Liver (tissue), 9 donors: ENCODE measurements around the gene SCP2. TPM values are rescaled to one million over a fixed set of nuclear protein-coding genes. Genes with fewer than 3 reads are reported as not detected.

Experiments
- DNase-seq: peaks from one replicate; pipeline ENCODE4 v3.0.0-alpha.2; 2017; ENCODE audit warnings: low spot score
- H3K27ac ChIP-seq, 2 donors: one replicate each; pipeline ENCODE4 v1.7.0; 2013; ENCODE audit warnings: inconsistent platforms in 2 of 2, low read length in 2 of 2, control low read depth in 1 of 2, low read depth in 1 of 2, mild to moderate bottlenecking in 1 of 2
- H3K27me3 ChIP-seq, 4 donors: one replicate each; pipeline versions ENCODE4 v1.6.1 to v1.7.0; 2013; ENCODE audit warnings: low read length in 3 of 4, inconsistent platforms in 1 of 4, mild to moderate bottlenecking in 1 of 4, moderate library complexity in 1 of 4; ENCODE audit not compliant: control insufficient read depth in 4 of 4, insufficient read depth in 4 of 4
- H3K36me3 ChIP-seq, 4 donors: one replicate each; pipeline versions ENCODE4 v1.6.1 to v1.7.0; 2013; ENCODE audit warnings: low read length in 3 of 4, mild to moderate bottlenecking in 3 of 4, low read depth in 1 of 4, moderate library complexity in 1 of 4; ENCODE audit not compliant: control insufficient read depth in 4 of 4, insufficient read depth in 3 of 4
- H3K4me1 ChIP-seq, 4 donors: one replicate each; pipeline versions ENCODE4 v1.6.1 to v1.7.0; 2013; ENCODE audit warnings: low read length in 3 of 4, mild to moderate bottlenecking in 3 of 4, moderate library complexity in 1 of 4; ENCODE audit not compliant: control insufficient read depth in 4 of 4, insufficient read depth in 4 of 4
- H3K4me3 ChIP-seq, 3 donors: one replicate each; pipeline versions ENCODE4 v1.6.1 to v1.7.0; 2013; ENCODE audit warnings: low read length in 3 of 3, control low read depth in 1 of 3, low read depth in 1 of 3, mild to moderate bottlenecking in 1 of 3
- H3K9ac ChIP-seq, 2 donors: one replicate each; pipeline ENCODE4 v1.7.0; 2013; ENCODE audit warnings: low read length in 2 of 2, mild to moderate bottlenecking in 2 of 2, moderate library complexity in 2 of 2, control low read depth in 1 of 2, low read depth in 1 of 2
- H3K9me3 ChIP-seq, 4 donors: one replicate each; pipeline versions ENCODE4 v1.6.1 to v1.7.0; 2013; ENCODE audit warnings: low read length in 3 of 4; ENCODE audit not compliant: control insufficient read depth in 4 of 4
- EGR1 ChIP-seq, 2 donors: IDR thresholded peaks; 2 replicates each; pipeline ENCODE4 v1.6.1; 2016 to 2018; ENCODE audit warnings: antibody characterized with exemption in 2 of 2, low read depth in 2 of 2
- FOXA1 ChIP-seq: IDR thresholded peaks from 2 replicates; pipeline ENCODE4 v1.6.1; 2016; ENCODE audit warnings: antibody characterized with exemption
- FOXA2 ChIP-seq: IDR thresholded peaks from 2 replicates; pipeline ENCODE4 v1.6.1; 2016; ENCODE audit warnings: antibody characterized with exemption
- GABPA ChIP-seq, 2 donors: IDR thresholded peaks in 1 of 2; conservative IDR thresholded peaks in 1 of 2; 2 replicates each; pipeline ENCODE4 v1.6.1; 2016; ENCODE audit warnings: antibody characterized with exemption in 2 of 2, mild to moderate bottlenecking in 1 of 2, moderate library complexity in 1 of 2
- HNF4A ChIP-seq, 2 donors: conservative IDR thresholded peaks; 2 replicates each; pipeline ENCODE4 v1.6.1; 2016; ENCODE audit warnings: antibody characterized with exemption in 2 of 2, mild to moderate bottlenecking in 2 of 2
- HNF4G ChIP-seq: IDR thresholded peaks from 2 replicates; pipeline ENCODE4 v1.6.1; 2016; ENCODE audit warnings: antibody characterized with exemption
- JUND ChIP-seq, 2 donors: IDR thresholded peaks; 2 replicates each; pipeline ENCODE4 v1.6.1; 2016; ENCODE audit warnings: antibody characterized with exemption in 2 of 2
- MAX ChIP-seq: IDR thresholded peaks from 2 replicates; pipeline ENCODE4 v1.6.1; 2016; ENCODE audit warnings: antibody characterized with exemption
- NR2F2 ChIP-seq: IDR thresholded peaks from 2 replicates; pipeline ENCODE4 v1.6.1; 2016; ENCODE audit warnings: antibody characterized with exemption
- RAD21 ChIP-seq, 2 donors: IDR thresholded peaks; 2 replicates each; pipeline ENCODE4 v1.6.1; 2016; ENCODE audit warnings: antibody characterized with exemption in 2 of 2, mild to moderate bottlenecking in 2 of 2
- REST ChIP-seq: IDR thresholded peaks from 2 replicates; pipeline ENCODE4 v1.6.1; 2016; ENCODE audit warnings: antibody characterized with exemption, mild to moderate bottlenecking
- SP1 ChIP-seq: IDR thresholded peaks from 2 replicates; pipeline ENCODE4 v1.6.1; 2018; ENCODE audit warnings: antibody characterized with exemption, mild to moderate bottlenecking
- TAF1 ChIP-seq: conservative IDR thresholded peaks from 2 replicates; pipeline ENCODE4 v1.6.1; 2016; ENCODE audit warnings: antibody characterized with exemption, mild to moderate bottlenecking
- YY1 ChIP-seq: IDR thresholded peaks from 2 replicates; pipeline ENCODE4 v1.6.1; 2016; ENCODE audit warnings: antibody characterized with exemption, mild to moderate bottlenecking
- WGBS: extraction: QIAGEN DNeasy Blood & Tissue Kit; methylation state at CpG from one replicate; pipeline ENCODE4 v1.1.7; 2013; 5-methylcytosine and 5-hydroxymethylcytosine counted together
- polyA plus RNA-seq, 2 donors: library from polyadenylated mRNA; stranded (reverse) in 1 of 2; unstranded in 1 of 2; fragments of 200-250 nt in 1 of 2; fragments of >200 nt in 1 of 2; fragmentation: Nextera tagmentation in 1 of 2; extraction: Ambion mirVana in 1 of 2; gene quantifications; one replicate each; pipeline versions ENCODE4 v1.2.1 to v1.2.3, GENCODE V29; 2013 to 2015
- total RNA-seq, 2 donors: library from RNA; depleted of rRNA; stranded (reverse); fragments of >200 nt; gene quantifications; one replicate each; pipeline ENCODE4 v1.2.3, GENCODE V29; 2014
- TF ChIP-seq, protein P1 (sequence below): IDR thresholded peaks from 2 replicates; pipeline ENCODE4 v1.6.1; 2016; ENCODE audit warnings: antibody characterized with exemption
- donor health status: healthy.
- donor health status: healthy.
- donor health status: healthy.
- donor health status: healthy.
- donor health status: healthy.

The SCP2 gene
- total and polyA plus RNA-seq, 4 donors: 122 to 811 (median 529) TPM

GRCh38 chr1:52917156-52917555 lies 9.9 kb upstream of the SCP2 start:
- Histone ChIP-seq H3K27ac (peak overlapping the region; percentile 73 to 75), H3K9me3 (no peaks in the 10 kb centered on the region), H3K36me3 (no peaks in the 10 kb centered on the region), H3K4me3 (no peak overlapping the region), H3K9ac (no peak overlapping the region), H3K4me1 (peaks cover 21 to 72% (median 61%) of the 10 kb centered on the region in 4 donors), H3K27me3 (no peaks in the 10 kb centered on the region)
- TF ChIP-seq FOXA2 (no peak), FOXA1 (no peak), HNF4A (conservative IDR thresholded peaks at IDR 0.05) (no peak), EGR1 (IDR thresholded peaks at IDR 0.05; ENCODE audit: low read depth in 2 of 2) (no peak), MAX (no peak), SP1 (no peak), JUND (IDR thresholded peaks at IDR 0.05) (no peak), TAF1 (no peak), GABPA (IDR thresholded peaks at IDR 0.05 in 1 of 2, conservative IDR thresholded peaks at IDR 0.05 in 1 of 2) (no peak), REST (no peak), RAD21 (IDR thresholded peaks at IDR 0.05) (no peak), YY1 (no peak), HNF4G (no peak)
- TF ChIP-seq, protein P1, sequence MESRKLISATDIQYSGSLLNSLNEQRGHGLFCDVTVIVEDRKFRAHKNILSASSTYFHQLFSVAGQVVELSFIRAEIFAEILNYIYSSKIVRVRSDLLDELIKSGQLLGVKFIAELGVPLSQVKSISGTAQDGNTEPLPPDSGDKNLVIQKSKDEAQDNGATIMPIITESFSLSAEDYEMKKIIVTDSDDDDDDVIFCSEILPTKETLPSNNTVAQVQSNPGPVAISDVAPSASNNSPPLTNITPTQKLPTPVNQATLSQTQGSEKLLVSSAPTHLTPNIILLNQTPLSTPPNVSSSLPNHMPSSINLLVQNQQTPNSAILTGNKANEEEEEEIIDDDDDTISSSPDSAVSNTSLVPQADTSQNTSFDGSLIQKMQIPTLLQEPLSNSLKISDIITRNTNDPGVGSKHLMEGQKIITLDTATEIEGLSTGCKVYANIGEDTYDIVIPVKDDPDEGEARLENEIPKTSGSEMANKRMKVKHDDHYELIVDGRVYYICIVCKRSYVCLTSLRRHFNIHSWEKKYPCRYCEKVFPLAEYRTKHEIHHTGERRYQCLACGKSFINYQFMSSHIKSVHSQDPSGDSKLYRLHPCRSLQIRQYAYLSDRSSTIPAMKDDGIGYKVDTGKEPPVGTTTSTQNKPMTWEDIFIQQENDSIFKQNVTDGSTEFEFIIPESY: no peak
- WGBS: 87% methylated on average over 7 of the region's 7 CpGs
- no peak for DNase-seq

- Histone ChIP-seq H3K27ac (peak overlapping the region; percentile 73 to 75), H3K36me3 (no peaks in the 10 kb centered on the region), H3K27me3 (no peaks in the 10 kb centered on the region), H3K9ac (no peak overlapping the region), H3K9me3 (no peaks in the 10 kb centered on the region), H3K4me3 (no peak overlapping the region), H3K4me1 (peaks cover 21 to 72% (median 60%) of the 10 kb centered on the region in 4 donors)
- DNase-seq: no peak
- WGBS: 98% methylated on average over 1 of the region's 1 CpG
- TF ChIP-seq HNF4G: no peak
- TF ChIP-seq NR2F2: no peak
These were observed 9.5 kb upstream of the SCP2 start for GRCh38 chr1:52917581-52917980.

- Histone ChIP-seq H3K9ac (no peak overlapping the region), H3K36me3 (no peaks in the 10 kb centered on the region), H3K4me1 (peaks cover 21 to 70% (median 57%) of the 10 kb centered on the region in 4 donors), H3K27me3 (no peaks in the 10 kb centered on the region), H3K4me3 (no peak overlapping the region), H3K9me3 (no peaks in the 10 kb centered on the region), H3K27ac (peak overlapping the region; percentile 11 to 14)
- no peak for DNase-seq
- TF ChIP-seq NR2F2 (no peak), REST (no peak), EGR1 (IDR thresholded peaks at IDR 0.05; ENCODE audit: low read depth in 2 of 2) (no peak)
- 68% methylated on average over 6 of the region's 6 CpGs for WGBS
These were observed 8.9 kb upstream of the SCP2 start for GRCh38 chr1:52918201-52918600.
